LNCaP clone FGC (cell line): ENCODE measurements around the gene BLOC1S4.

Experiments used
- DNase-seq: peaks from one replicate; pipeline ENCODE4 v3.0.0-alpha.2; 2011; ENCODE audit warnings: low read depth
- H3K4me3 ChIP-seq: 2 replicates; pipeline ENCODE4 v1.5.1; 2011; ENCODE audit warnings: mild to moderate bottlenecking, low read depth, low read length, control low read depth
- TF ChIP-seq, protein P1 (sequence below): IDR thresholded peaks from 2 replicates; pipeline ENCODE4 v1.5.1; 2012; ENCODE audit warnings: mild to moderate bottlenecking; ENCODE audit not compliant: control insufficient read depth, insufficient read depth; ENCODE audit errors: extremely low read depth

Gene BLOC1S4

DNA sequence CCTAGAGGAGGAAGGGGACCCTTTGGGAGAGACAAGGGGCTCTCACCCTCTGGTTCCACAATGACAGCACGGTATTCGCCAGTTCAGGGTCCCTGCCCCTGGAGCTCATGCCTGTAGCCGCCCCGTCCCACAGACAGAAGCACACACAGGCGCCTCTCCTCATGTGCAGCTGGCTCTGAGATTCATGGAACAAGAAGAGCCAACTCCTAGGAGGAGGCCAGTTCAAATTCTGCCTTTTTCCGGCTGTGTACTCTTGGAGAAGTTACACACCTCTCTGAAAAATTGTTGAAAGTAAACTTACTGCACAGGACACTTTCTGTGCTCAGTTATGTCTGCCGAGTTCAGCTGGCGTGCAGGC, 15.3 kb downstream of the BLOC1S4 start:
- no peak for DNase-seq
- TF ChIP-seq, protein P1, sequence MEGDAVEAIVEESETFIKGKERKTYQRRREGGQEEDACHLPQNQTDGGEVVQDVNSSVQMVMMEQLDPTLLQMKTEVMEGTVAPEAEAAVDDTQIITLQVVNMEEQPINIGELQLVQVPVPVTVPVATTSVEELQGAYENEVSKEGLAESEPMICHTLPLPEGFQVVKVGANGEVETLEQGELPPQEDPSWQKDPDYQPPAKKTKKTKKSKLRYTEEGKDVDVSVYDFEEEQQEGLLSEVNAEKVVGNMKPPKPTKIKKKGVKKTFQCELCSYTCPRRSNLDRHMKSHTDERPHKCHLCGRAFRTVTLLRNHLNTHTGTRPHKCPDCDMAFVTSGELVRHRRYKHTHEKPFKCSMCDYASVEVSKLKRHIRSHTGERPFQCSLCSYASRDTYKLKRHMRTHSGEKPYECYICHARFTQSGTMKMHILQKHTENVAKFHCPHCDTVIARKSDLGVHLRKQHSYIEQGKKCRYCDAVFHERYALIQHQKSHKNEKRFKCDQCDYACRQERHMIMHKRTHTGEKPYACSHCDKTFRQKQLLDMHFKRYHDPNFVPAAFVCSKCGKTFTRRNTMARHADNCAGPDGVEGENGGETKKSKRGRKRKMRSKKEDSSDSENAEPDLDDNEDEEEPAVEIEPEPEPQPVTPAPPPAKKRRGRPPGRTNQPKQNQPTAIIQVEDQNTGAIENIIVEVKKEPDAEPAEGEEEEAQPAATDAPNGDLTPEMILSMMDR = no peak
- no peak overlapping the region for H3K4me3 ChIP-seq

DNA sequence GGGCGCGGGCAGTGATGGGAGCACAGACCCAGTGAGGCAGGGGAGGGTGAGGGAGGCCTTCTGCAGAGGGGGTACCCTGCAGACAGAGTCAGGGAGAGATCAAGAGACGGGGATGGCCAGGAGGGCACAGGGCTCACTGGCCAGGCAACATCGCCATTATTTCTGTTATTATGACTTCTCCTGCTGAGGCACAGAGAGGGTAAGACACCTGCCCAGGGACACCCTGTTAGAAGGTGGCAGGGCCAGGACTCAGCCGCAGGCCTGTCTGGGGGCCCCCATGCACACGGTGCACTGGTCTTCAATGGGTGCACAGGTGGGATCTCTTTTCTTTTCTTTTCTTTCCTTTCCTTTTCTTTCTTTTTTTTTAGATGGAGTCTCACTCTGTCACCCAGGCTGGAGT, 15.8 kb downstream of the BLOC1S4 start:
- H3K4me3 ChIP-seq = no peak overlapping the region
- DNase-seq = no peak
- TF ChIP-seq, protein P1 = no peak

DNA sequence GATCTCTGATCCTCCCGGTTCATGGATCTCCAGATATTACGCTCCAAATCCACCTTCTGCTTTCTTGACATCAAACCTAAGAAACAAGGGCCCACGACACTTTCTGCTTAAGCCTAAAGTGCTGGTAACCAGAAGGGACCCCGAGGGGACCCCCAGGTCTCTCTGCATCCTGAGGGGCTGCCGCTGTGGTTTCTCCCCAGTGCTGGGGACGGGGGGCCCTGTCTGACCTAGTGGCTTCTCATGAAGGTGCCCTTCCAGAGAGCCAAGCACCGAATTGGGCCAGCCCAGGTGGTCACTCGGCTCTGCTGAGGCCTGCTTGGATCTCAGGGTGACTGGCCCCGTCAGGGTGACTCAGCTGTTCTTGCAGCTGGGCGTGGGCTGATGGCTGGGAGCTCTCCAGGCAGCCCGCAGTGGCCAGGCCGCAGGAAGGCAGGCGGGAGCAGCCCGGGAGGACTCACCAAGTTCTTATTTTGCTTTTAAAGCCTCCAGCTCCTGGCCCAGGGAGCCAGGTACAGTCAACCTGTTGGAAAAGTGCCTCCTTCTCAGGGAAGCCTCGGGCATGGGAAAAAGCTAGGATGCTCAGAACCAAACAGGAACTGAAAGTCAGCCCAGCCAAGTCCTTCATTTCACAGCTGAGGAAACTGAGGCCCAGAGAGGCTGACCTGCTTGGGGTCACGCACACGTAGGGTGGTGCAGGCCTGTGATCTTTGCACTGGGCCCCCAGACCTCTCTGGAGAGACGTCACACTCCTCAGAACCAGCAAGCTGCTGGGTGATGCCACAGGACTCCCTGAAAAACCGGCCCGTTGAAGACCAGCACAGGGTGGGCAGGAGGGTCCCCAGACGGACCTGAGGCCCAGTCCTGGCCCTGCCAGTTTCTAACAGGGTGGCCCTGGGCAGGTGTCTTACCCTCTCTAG, 16.7 kb downstream of the BLOC1S4 start:
- DNase-seq = no peak
- TF ChIP-seq, protein P1 = no peak
- H3K4me3 ChIP-seq = no peak overlapping the region

DNA sequence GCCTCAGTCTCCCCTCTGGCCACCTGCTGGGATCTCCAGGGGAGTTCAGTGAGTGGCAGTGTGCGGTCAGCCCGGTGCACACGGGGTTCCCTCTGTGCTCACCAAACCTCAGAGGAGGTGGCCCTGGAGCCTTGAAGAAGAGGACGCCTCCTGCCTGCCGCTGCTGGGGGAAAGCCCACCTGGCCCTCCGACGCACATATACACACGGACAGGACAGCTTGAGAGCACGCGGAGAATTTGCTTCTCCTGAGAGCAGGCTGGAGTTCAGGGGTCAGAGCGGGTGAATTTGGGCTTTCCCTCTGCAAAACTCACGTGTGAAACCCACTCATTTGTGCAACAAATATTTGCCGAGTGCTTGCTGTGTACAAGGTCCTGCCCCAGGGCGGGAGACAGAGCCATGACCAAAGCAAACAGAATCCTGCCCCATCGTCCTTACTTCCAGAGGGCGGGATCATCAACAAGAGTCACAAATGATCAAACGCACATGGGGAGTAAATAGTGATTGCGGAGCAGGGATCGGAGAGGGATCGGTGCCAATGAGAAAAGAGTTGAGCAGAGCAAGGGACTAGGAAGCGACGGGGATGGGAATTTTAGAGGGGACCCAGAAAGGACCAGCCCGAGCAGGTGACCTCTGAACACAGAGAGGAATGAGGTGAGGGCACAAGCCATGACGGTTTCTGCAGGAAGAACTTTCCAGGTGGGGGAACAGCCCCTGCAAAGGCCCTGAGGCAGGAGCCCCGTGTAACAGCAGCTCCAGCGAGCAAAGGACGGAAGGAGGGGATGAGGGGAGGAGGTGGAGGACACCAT, 17.6 kb downstream of the BLOC1S4 start:
- TF ChIP-seq, protein P1 = no peak
- no peak for DNase-seq
- no peak overlapping the region for H3K4me3 ChIP-seq

- DNase-seq = no peak
- H3K4me3 ChIP-seq = no peak overlapping the region
- TF ChIP-seq, protein P1 = no peak
Measured at GRCh38 chr4:6734165-6734786, 18.3 kb downstream of the BLOC1S4 start.

GRCh38 chr4:6739920-6740319, 23.9 kb downstream of the BLOC1S4 start:
- no peak overlapping the region for H3K4me3 ChIP-seq
- TF ChIP-seq, protein P1 = no peak
- no peak for DNase-seq
